Measurements from ENCODE around the gene ZCCHC24. TPM values are rescaled to one million over a fixed set of nuclear protein-coding genes. Genes with fewer than 3 reads are reported as not detected.

ZCCHC24 gene
- total RNA-seq, 1 donor from 2014 or later: 180 TPM

DNA sequence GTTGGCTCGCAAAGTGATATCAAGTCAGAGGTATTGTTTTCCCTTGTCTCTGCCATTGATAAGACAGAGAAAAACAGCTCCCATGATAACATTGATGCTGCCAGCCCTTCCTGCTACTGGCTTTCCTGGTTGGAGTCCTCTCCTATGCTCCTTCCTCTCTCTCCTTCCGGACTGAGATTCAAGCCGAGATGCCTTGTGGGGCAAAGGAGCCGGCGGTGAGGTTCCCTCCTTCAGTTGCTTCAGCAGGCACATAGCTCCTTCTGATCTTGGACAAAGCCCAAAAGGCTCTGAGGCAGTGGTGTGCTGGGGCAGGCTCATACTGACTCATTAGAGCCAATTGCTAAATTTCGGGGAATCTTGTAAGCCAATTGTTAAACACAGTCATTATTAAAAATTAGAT is 8.8 kb upstream of the ZCCHC24 start:
- DNase-seq (ENCODE audit: low spot score in 2 of 2): peak in 1 of 2 donors; percentile 74
- Histone ChIP-seq H3K4me1 (no peaks in the 10 kb centered on the region), H3K4me3 (no peak overlapping the region), H3K27ac (no peak overlapping the region), H3K27me3 (no peaks in the 10 kb centered on the region), H3K36me3 (no peaks in the 10 kb centered on the region), H3K9me3 (no peaks in the 10 kb centered on the region)
- intact Hi-C loops (cut with DNase I): no loop called here
- TF ChIP-seq, protein P1, sequence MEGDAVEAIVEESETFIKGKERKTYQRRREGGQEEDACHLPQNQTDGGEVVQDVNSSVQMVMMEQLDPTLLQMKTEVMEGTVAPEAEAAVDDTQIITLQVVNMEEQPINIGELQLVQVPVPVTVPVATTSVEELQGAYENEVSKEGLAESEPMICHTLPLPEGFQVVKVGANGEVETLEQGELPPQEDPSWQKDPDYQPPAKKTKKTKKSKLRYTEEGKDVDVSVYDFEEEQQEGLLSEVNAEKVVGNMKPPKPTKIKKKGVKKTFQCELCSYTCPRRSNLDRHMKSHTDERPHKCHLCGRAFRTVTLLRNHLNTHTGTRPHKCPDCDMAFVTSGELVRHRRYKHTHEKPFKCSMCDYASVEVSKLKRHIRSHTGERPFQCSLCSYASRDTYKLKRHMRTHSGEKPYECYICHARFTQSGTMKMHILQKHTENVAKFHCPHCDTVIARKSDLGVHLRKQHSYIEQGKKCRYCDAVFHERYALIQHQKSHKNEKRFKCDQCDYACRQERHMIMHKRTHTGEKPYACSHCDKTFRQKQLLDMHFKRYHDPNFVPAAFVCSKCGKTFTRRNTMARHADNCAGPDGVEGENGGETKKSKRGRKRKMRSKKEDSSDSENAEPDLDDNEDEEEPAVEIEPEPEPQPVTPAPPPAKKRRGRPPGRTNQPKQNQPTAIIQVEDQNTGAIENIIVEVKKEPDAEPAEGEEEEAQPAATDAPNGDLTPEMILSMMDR (IDR thresholded peaks at IDR 0.05): no peak

DNA sequence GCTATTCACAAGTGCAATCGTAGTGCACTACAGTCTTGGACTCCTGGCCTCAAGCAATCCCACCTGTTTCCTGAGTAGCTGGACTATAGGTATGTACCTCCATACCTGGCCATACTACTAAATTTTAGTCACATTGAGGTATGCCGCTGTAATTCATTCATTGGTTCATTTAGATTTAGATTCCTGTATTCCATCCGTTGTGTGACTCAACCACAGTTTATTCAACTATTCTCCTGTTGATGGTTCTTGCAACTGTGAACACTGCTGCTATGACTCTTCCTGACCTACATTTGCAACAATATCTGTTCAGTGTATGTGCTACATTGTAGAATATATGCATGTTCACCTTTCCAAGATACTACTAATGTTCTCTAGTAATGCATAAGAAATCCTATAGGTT is 8.0 kb upstream of the ZCCHC24 start:
- Histone ChIP-seq H3K4me3 (no peak overlapping the region), H3K27me3 (no peaks in the 10 kb centered on the region), H3K4me1 (no peaks in the 10 kb centered on the region), H3K9me3 (no peaks in the 10 kb centered on the region), H3K36me3 (no peaks in the 10 kb centered on the region), H3K27ac (no peak overlapping the region)
- TF ChIP-seq, protein P1 (IDR thresholded peaks at IDR 0.05): no peak
- intact Hi-C loops (cut with DNase I): no loop called here
- no peak for DNase-seq (ENCODE audit: low spot score in 2 of 2)

DNA sequence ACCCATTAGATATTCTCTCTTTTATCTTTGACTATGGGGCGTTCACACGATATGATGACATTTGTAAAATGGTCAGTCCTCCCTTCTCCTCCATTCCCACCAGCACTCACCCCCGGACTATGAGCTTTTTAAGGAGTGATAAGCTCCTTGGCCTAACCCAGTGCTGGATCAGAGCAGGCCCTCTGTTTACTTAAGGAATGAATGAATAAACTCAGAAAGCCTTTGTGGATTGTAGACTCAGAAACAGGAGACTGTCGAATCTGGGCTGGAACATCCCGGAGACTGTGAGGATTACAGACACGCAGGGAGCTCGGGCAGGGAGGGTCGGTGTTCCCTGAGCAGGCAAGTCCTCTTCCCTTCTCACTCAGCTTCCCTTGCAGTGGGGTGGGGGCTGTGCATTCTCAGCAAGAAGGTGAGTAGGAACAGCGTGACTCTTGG is 6.8 kb upstream of the ZCCHC24 start:
- no peak overlapping the region for H3K27ac ChIP-seq
- H3K4me1 ChIP-seq: no peaks in the 10 kb centered on the region
- no peak for DNase-seq (ENCODE audit: low spot score in 2 of 2)

DNA sequence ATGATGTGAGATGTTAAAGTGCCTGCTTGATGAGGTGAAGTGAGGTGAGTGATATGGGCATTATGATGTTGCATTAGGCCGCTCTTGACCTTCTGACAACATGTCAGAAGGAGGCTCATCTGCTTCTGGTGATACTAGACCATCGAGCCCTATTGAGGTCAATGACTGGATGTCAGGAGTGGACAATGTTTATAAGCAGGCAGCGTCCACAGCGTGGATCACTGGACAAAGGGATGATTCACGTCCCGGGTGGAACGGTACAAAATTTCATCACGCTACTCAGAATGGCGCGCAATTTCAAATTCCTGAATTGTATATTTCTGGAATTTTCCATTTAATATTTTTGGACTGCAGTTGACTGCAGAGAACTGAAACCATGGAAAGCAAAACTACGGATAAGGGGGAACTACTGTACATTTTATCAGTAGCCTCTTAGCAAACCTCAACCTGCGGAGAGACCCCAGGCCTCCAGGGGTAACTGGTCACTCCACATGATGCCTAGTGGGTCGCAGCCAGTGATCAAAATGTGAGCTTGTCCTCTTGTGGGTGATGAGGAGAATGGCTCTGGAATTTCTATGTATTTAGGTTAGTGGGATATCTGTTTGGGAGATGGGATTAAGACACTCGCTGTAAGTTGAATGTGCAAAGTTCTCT is 5.7 kb upstream of the ZCCHC24 start:
- TF ChIP-seq, protein P1 (IDR thresholded peaks at IDR 0.05): no peak
- peaks cover 0 to 6% of the 10 kb centered on the region in 2 donors for H3K4me1 ChIP-seq
- no peak overlapping the region for H3K27ac ChIP-seq
- intact Hi-C loops (cut with DNase I): no loop called here
- no peaks in the 10 kb centered on the region for H3K27me3 ChIP-seq
- H3K9me3 ChIP-seq: no peaks in the 10 kb centered on the region
- H3K4me3 ChIP-seq: no peak overlapping the region
- peak in 1 of 2 donors; percentile 58 for DNase-seq (ENCODE audit: low spot score in 2 of 2)
- no peaks in the 10 kb centered on the region for H3K36me3 ChIP-seq

More for the DNA sequence above, 6.8 kb upstream of the ZCCHC24 start:
- no peaks in the 10 kb centered on the region for H3K36me3 ChIP-seq
- H3K9me3 ChIP-seq: no peaks in the 10 kb centered on the region
- intact Hi-C loops (cut with DNase I): no loop called here
- H3K4me3 ChIP-seq: no peak overlapping the region
- no peaks in the 10 kb centered on the region for H3K27me3 ChIP-seq
- TF ChIP-seq, protein P1 (IDR thresholded peaks at IDR 0.05): no peak

DNA sequence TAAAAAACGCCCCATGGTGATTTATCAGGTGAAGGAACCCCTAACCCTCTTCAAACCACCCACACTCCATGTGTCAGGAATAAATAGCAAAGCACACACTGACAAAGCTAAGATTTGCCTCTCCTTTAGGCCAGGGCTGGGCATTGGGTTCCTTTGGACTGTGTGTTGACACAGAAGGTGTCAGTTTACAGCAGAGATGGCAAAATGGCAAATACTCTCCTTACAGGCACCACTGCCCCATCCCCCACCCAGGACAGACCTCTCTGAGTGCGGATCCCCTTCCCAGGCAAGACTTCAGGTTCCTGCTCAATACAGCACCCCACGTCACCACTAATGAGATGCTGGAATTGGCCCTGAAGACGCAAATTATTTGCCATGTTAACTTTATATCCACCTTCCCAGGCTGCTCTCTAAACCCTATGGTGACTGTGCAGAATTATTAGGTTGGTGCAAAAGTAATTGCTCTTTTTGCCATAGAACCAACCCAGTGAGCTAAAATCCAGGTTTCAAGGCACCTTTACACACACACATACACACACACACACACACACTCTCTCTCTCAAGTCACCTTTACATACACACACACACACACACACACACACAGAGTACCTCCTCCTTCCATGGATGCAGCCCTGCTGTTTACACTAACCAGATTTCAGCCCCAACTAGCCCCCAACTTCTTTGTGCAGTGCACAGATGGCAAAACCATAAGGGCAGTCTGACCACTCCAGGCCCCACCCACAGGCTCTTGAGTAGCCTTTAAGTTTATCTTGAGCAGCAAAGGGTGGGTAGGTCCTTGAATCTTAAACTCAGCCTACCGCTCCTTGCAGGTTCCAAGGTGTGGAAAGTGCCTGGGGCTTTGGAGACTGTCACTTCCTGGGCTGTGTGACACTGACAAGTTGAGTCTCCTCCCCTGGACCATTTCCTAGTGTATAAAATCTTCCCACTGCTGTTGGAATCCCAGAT is 4.0 kb upstream of the ZCCHC24 start:
- H3K27me3 ChIP-seq: no peaks in the 10 kb centered on the region
- H3K4me1 ChIP-seq: peaks cover 0 to 6% of the 10 kb centered on the region in 2 donors
- DNase-seq (ENCODE audit: low spot score in 2 of 2): peak in 1 of 2 donors; percentile 59
- no peaks in the 10 kb centered on the region for H3K9me3 ChIP-seq
- TF ChIP-seq, protein P1 (IDR thresholded peaks at IDR 0.05): no peak
- no peak overlapping the region for H3K27ac ChIP-seq
- no peak overlapping the region for H3K4me3 ChIP-seq
- intact Hi-C loops (cut with DNase I): loop anchor here (5.0 to 10.0 kb wide), 2 partner anchors 182 to 205 kb away; no protein-coding TSS in a partner anchor
- no peaks in the 10 kb centered on the region for H3K36me3 ChIP-seq

All from ascending aorta (tissue), 2 donors.